GM12878 (cell line): ENCODE results near the gene ANO4. TPM values are rescaled to one million over a fixed set of nuclear protein-coding genes. Genes with fewer than 3 reads are reported as not detected.
"Not testable (repeated sequence)": the region's sequence is repeated elsewhere in the genome, so short reads cannot be mapped to it uniquely, and the experiment has no call there.

Experiments
- ATAC-seq: fragments of 200-7000 bp; cut with Tn5 transposase; 3 replicates; pipeline ENCODE4 v1.9.1; 2020; ENCODE audit warnings: mild to moderate bottlenecking, moderate library complexity
- BruUV-seq: library from RNA; stranded (reverse); fragments of 400-500 nt; replicated peaks from 2 replicates; lab custom pipeline; 2021; lab: Mats Ljungman, UMichigan
- CTCF ChIA-PET: fragments of 300-600 bp; sonication (Branson Sonifier 250); formaldehyde crosslinking; extraction: SDS; loops from one replicate; lab custom pipeline; 2021; ENCODE audit warnings: inconsistent platforms; lab: Yijun Ruan, JAX
- POLR2A ChIA-PET: fragments of 350-600 bp; formaldehyde crosslinking; extraction: SDS; loops from one replicate; lab custom pipeline; 2021; ENCODE audit warnings: inconsistent platforms; lab: Charles Lee
- RAD21 ChIA-PET: fragments of 300-600 bp; sonication (Branson Sonifier 250); formaldehyde crosslinking; loops from one replicate; lab custom pipeline; 2023; ENCODE audit warnings: antibody characterized with exemption; ENCODE audit not compliant: unreplicated experiment; lab: Charles Lee
- SMC1A ChIA-PET: fragments of 300-600 bp; sonication (Branson Sonifier 250); formaldehyde crosslinking; loops from one replicate; lab custom pipeline; 2023; ENCODE audit not compliant: unreplicated experiment, uncharacterized antibody; lab: Charles Lee
- DNase-seq: peaks from one replicate; pipeline ENCODE4 v3.0.0-alpha.2; 2011; ENCODE audit warnings: low read depth, low spot score
- FAIRE-seq: peaks from 3 replicates; lab custom pipeline; 2011; peaks lifted over from hg19 to GRCh38; lab: Jason Lieb, UNC
- H2AFZ ChIP-seq: 2 replicates; pipeline ENCODE4 v1.6.0; 2011; ENCODE audit warnings: low read depth, low read length, control low read depth; ENCODE audit not compliant: control insufficient read depth
- H3K27ac ChIP-seq: 2 replicates; pipeline ENCODE4 v1.5.1; 2011; ENCODE audit warnings: control low read depth; ENCODE audit not compliant: control insufficient read depth, insufficient read depth
- H3K27me3 ChIP-seq, 2 experiments: replicated peaks in 1 of 2; 2 replicates each; pipeline versions ENCODE4 v1.6.0 to v1.6.1; 2011; ENCODE audit warnings: low read length in 1 of 2; ENCODE audit not compliant: control insufficient read depth in 2 of 2, insufficient read depth in 2 of 2
- H3K36me3 ChIP-seq, 2 experiments: 2 replicates each; pipeline ENCODE4 v1.5.1; 2011; ENCODE audit warnings: low read length in 1 of 2; ENCODE audit not compliant: control insufficient read depth in 2 of 2, insufficient read depth in 2 of 2
- H3K4me1 ChIP-seq: 2 replicates; pipeline ENCODE4 v1.6.1; 2011; ENCODE audit warnings: mild to moderate bottlenecking, low read length, moderate library complexity, mixed read lengths; ENCODE audit not compliant: control insufficient read depth, insufficient read depth
- H3K4me2 ChIP-seq: 2 replicates; pipeline ENCODE4 v1.6.0; 2011; ENCODE audit warnings: control low read depth; ENCODE audit not compliant: control insufficient read depth, insufficient read depth
- H3K4me3 ChIP-seq: fragments of 200-600 bp; sonication (generic); 2 replicates; pipeline ENCODE4 v1.5.1; 2016
- H3K79me2 ChIP-seq: 2 replicates; pipeline ENCODE4 v1.6.0; 2011; ENCODE audit warnings: low read length; ENCODE audit not compliant: control insufficient read depth, insufficient read depth
- H3K9ac ChIP-seq: 2 replicates; pipeline ENCODE4 v1.8.0; 2011; ENCODE audit warnings: low read length, control low read depth, mixed read lengths; ENCODE audit not compliant: control insufficient read depth, insufficient read depth
- H3K9me3 ChIP-seq: replicated peaks from 3 replicates; pipeline ENCODE4 v1.5.1; 2011; ENCODE audit warnings: mild to moderate bottlenecking, low read length; ENCODE audit not compliant: control insufficient read depth, insufficient read depth
- H4K20me1 ChIP-seq: 2 replicates; pipeline ENCODE4 v1.6.0; 2011; ENCODE audit not compliant: control insufficient read depth, insufficient read depth
- TCF7 ChIP-seq: IDR thresholded peaks from 2 replicates; pipeline ENCODE4 v1.6.1; 2014; ENCODE audit warnings: antibody characterized with exemption, borderline replicate concordance
- WGBS: methylation state at CpG from one replicate; pipeline ENCODE4 v1.1.6; 2016; ENCODE audit warnings: low lambda C conversion rate; ENCODE audit not compliant: insufficient replicate concordance, insufficient coverage; ENCODE audit errors: missing lambda C conversion rate; 5-methylcytosine and 5-hydroxymethylcytosine counted together
- in situ Hi-C: fragments of 300-500 bp; cut with MboI; formaldehyde crosslinking; loops from 9 replicates; pipeline ENCODE4 v1.14.3; 2018; ENCODE audit warnings: mixed read lengths
- intact Hi-C: fragments of 100-400 bp; cut with micrococcal nuclease; formaldehyde crosslinking; loops from one replicate; pipeline ENCODE4 v1.14.2; 2022; ENCODE audit not compliant: unreplicated experiment
- polyA plus RNA-seq, 11 experiments: library from polyadenylated mRNA; depleted of rRNA in 4 of 11; unstranded in 6 of 11; stranded (reverse) in 5 of 11; fragments of >200 nt; fragmentation: Nextera tagmentation in 4 of 11; fragmentation: Illumina TruSeq in 1 of 11; extraction: Ambion mirVana in 4 of 11; extraction: Trizol in 1 of 11; gene quantifications; 1 replicate in 1 of 11; 2 replicates in 10 of 11; pipeline versions ENCODE4 v1.2.1 to v1.2.3, GENCODE V29; 2011 to 2016; ENCODE audit warnings: inconsistent platforms in 2 of 11, missing spikeins in 2 of 11, low read depth in 1 of 11
- total RNA-seq, 4 experiments: library from RNA; depleted of rRNA in 3 of 4; stranded (reverse); fragments of >200 nt in 3 of 4; fragmentation: Illumina TruSeq in 1 of 4; extraction: Trizol in 1 of 4; gene quantifications; 2 replicates each; pipeline versions ENCODE4 v1.2.1 to v1.2.3, GENCODE V29; 2013 to 2021

The ANO4 gene
- total and polyA plus RNA-seq, 10 of the 15 experiments (the other 5 are each of a cell fraction or from before 2014, with no cell fraction given), result not detected

GRCh38 chr12:100933531-100933930, 139.0 kb downstream of the ANO4 start:
- POLR2A ChIA-PET, FAIRE-seq, in situ Hi-C loops, H3K27ac ChIP-seq, H2AFZ ChIP-seq, H3K9ac ChIP-seq, H3K36me3 ChIP-seq, CTCF ChIA-PET, H4K20me1 ChIP-seq, ATAC-seq, H3K4me3 ChIP-seq, SMC1A ChIA-PET, H3K79me2 ChIP-seq, H3K4me1 ChIP-seq, H3K27me3 ChIP-seq, intact Hi-C loops, RAD21 ChIA-PET, H3K9me3 ChIP-seq, DNase-seq, H3K4me2 ChIP-seq, BruUV-seq: not testable (repeated sequence)
- WGBS, result 0% methylated on average over 1 of the region's 1 CpG

GRCh38 chr12:100935929-100936328, 141.4 kb downstream of the ANO4 start:
- intact Hi-C loops (no loop called here), in situ Hi-C loops (no loop called here)
- POLR2A ChIA-PET, result interaction anchor here (0.7 kb wide), 1 partner anchor 385 kb away, joined by 3 read pairs; no protein-coding TSS in a partner anchor
- no peak for DNase-seq
- CTCF ChIA-PET, result no interaction called here
- Histone ChIP-seq H2AFZ (no peak overlapping the region), H3K27me3 (no peaks in the 10 kb centered on the region), H4K20me1 (no peaks in the 10 kb centered on the region), H3K36me3 (no peaks in the 10 kb centered on the region), H3K4me2 (no peak overlapping the region), H3K79me2 (no peaks in the 10 kb centered on the region), H3K4me3 (no peak overlapping the region), H3K9me3 (no peaks in the 10 kb centered on the region), H3K27ac (no peak overlapping the region), H3K9ac (no peak overlapping the region), H3K4me1 (no peaks in the 10 kb centered on the region)
- 0% methylated on average over 1 of the region's 1 CpG for WGBS
- FAIRE-seq, result no peak
- no peak for ATAC-seq
- no TSS peak for BruUV-seq
- SMC1A ChIA-PET, result no interaction called here
- RAD21 ChIA-PET, result no interaction called here
- TF ChIP-seq TCF7, result no peak
